ENCODE measurements around the gene TESMIN. TPM values are rescaled to one million over a fixed set of nuclear protein-coding genes. Genes with fewer than 3 reads are reported as not detected.

Gene TESMIN
- total RNA-seq, 1 donor from 2014 or later = 3.8 TPM

DNA sequence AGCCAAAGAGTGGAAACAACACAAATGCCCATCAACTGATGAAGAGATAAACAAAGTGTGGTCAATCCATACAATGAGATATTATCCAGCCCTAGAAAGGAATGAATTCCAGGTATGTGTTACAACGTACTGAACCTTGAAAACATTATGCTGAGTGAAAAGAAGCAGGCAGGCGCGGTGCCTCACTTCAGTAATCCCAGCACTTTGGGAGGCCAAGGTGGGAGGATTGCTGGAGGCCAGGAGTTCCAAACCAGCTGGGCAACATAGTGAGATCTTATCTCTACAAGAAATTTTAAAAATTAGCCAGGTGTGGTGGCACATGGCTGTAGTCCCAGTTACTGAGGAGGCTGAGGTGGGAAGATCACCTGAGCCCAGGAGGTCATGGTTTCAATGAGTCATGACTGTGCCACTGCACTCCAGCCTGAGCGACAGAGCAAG lies 24.6 kb upstream of the TESMIN start:
- Histone ChIP-seq H3K27me3 (ENCODE audit: control insufficient read depth, insufficient read depth, low read length) (no peaks in the 10 kb centered on the region), H3K4me3 (ENCODE audit: low read depth, low read length) (no peak overlapping the region), H3K36me3 (ENCODE audit: control insufficient read depth, insufficient read depth, low read length) (no peaks in the 10 kb centered on the region)
- no peak for TF ChIP-seq CTCF (IDR thresholded peaks at IDR 0.05; ENCODE audit: insufficient read depth, low read length, poor library complexity, severe bottlenecking)
- DNase-seq (ENCODE audit: low read depth) = peak; percentile 53

- no peak overlapping the region for H3K4me3 ChIP-seq (ENCODE audit: low read depth, low read length)
- H3K27me3 ChIP-seq (ENCODE audit: control insufficient read depth, insufficient read depth, low read length) = no peaks in the 10 kb centered on the region
- no peak for TF ChIP-seq CTCF (IDR thresholded peaks at IDR 0.05; ENCODE audit: insufficient read depth, low read length, poor library complexity, severe bottlenecking)
- DNase-seq (ENCODE audit: low read depth) = no peak
- no peaks in the 10 kb centered on the region for H3K36me3 ChIP-seq (ENCODE audit: control insufficient read depth, insufficient read depth, low read length)
Measured at GRCh38 chr11:68774194-68774585, 22.9 kb upstream of the TESMIN start.

DNA sequence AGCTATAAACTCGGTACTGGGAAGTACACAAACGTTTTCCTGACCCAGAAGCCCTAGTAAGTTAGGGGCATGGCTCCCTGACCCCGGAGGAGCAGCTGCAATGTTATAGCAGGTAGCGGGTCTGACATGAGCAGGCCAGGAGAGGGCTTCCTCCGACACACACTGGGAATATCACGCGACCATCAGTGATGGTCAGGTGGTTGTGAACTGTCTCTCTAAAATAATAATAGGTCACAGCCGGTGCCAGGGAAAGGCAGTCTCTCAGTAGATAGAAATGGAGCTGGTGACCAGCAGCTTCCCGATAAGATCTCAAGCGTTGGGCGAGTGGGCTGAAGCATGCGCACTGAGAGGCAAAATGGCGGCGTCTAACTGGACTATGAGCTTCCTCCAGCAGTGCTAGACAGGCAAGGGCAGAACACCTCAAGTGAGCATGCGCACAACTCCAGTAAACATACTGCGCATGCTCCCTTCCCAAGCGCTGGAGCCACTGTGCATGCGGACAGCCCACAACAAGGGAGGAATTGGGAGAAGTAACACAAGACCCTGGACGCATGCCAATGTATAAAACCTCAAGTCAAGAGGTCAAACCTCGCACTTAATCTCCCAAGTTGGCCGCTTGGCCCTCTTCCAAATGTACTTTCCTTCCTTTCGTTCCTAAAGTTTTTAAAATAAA lies 22.3 kb upstream of the TESMIN start:
- no peaks in the 10 kb centered on the region for H3K36me3 ChIP-seq (ENCODE audit: control insufficient read depth, insufficient read depth, low read length)
- no peak for TF ChIP-seq CTCF (IDR thresholded peaks at IDR 0.05; ENCODE audit: insufficient read depth, low read length, poor library complexity, severe bottlenecking)
- DNase-seq (ENCODE audit: low read depth) = no peak
- no peaks in the 10 kb centered on the region for H3K27me3 ChIP-seq (ENCODE audit: control insufficient read depth, insufficient read depth, low read length)
- no peak overlapping the region for H3K4me3 ChIP-seq (ENCODE audit: low read depth, low read length)

GRCh38 chr11:68772936-68773335 lies 21.6 kb upstream of the TESMIN start:
- H3K4me3 ChIP-seq (ENCODE audit: low read depth, low read length) = no peak overlapping the region
- no peak for TF ChIP-seq CTCF (IDR thresholded peaks at IDR 0.05; ENCODE audit: insufficient read depth, low read length, poor library complexity, severe bottlenecking)
- no peak for DNase-seq (ENCODE audit: low read depth)
- no peaks in the 10 kb centered on the region for H3K36me3 ChIP-seq (ENCODE audit: control insufficient read depth, insufficient read depth, low read length)
- no peaks in the 10 kb centered on the region for H3K27me3 ChIP-seq (ENCODE audit: control insufficient read depth, insufficient read depth, low read length)

- DNase-seq (ENCODE audit: low read depth) = no peak
- TF ChIP-seq CTCF (IDR thresholded peaks at IDR 0.05; ENCODE audit: insufficient read depth, low read length, poor library complexity, severe bottlenecking) = no peak
- H3K36me3 ChIP-seq (ENCODE audit: control insufficient read depth, insufficient read depth, low read length) = no peaks in the 10 kb centered on the region
- no peaks in the 10 kb centered on the region for H3K27me3 ChIP-seq (ENCODE audit: control insufficient read depth, insufficient read depth, low read length)
- H3K4me3 ChIP-seq (ENCODE audit: low read depth, low read length) = no peak overlapping the region
Measured at GRCh38 chr11:68770781-68771180, 19.5 kb upstream of the TESMIN start.

- no peak for DNase-seq (ENCODE audit: low read depth)
Measured at GRCh38 chr11:68767672-68768071, 16.4 kb upstream of the TESMIN start.

More at GRCh38 chr11:68767672-68768071, 16.4 kb upstream of the TESMIN start:
- H3K4me3 ChIP-seq (ENCODE audit: low read depth, low read length) = no peak overlapping the region
- no peak for TF ChIP-seq CTCF (IDR thresholded peaks at IDR 0.05; ENCODE audit: insufficient read depth, low read length, poor library complexity, severe bottlenecking)
- H3K27me3 ChIP-seq (ENCODE audit: control insufficient read depth, insufficient read depth, low read length) = no peaks in the 10 kb centered on the region
- H3K36me3 ChIP-seq (ENCODE audit: control insufficient read depth, insufficient read depth, low read length) = no peaks in the 10 kb centered on the region
